Astrocyte (in vitro differentiated cells and primary cell): ENCODE measurements around the gene CTAGE6. TPM values are rescaled to one million over a fixed set of nuclear protein-coding genes. Genes with fewer than 3 reads are reported as not detected.
"Not testable (repeated sequence)": the region's sequence is repeated elsewhere in the genome, so short reads cannot be mapped to it uniquely, and the experiment has no call there.

Experiments used
- DNase-seq: peaks from one replicate; pipeline ENCODE4 v3.0.0-alpha.2; 2010; ENCODE audit warnings: low read depth
- FAIRE-seq: peaks from 2 replicates; lab custom pipeline; 2011; peaks lifted over from hg19 to GRCh38; lab: Jason Lieb, UNC
- H2AFZ ChIP-seq: 2 replicates; pipeline ENCODE4 v1.6.0; 2012; ENCODE audit warnings: low read depth, low read length, inconsistent platforms
- H3K27ac ChIP-seq: 2 replicates; pipeline ENCODE4 v1.5.1; 2011; ENCODE audit warnings: low read depth, low read length, inconsistent platforms
- H3K27me3 ChIP-seq: 2 replicates; pipeline ENCODE4 v1.6.0; 2011; ENCODE audit warnings: low read length, inconsistent platforms; ENCODE audit not compliant: insufficient read depth
- H3K36me3 ChIP-seq: 2 replicates; pipeline ENCODE4 v1.5.1; 2011; ENCODE audit warnings: low read length, inconsistent platforms; ENCODE audit not compliant: insufficient read depth
- H3K4me1 ChIP-seq: 2 replicates; pipeline ENCODE4 v1.5.1; 2011; ENCODE audit warnings: low read length, inconsistent platforms; ENCODE audit not compliant: insufficient read depth
- H3K4me2 ChIP-seq: 2 replicates; pipeline ENCODE4 v1.6.0; 2012; ENCODE audit warnings: low read length, inconsistent platforms
- H3K4me3 ChIP-seq: 2 replicates; pipeline ENCODE4 v1.5.1; 2011; ENCODE audit warnings: low read depth, mild to moderate bottlenecking, low read length, inconsistent platforms; ENCODE audit not compliant: insufficient read depth
- H3K79me2 ChIP-seq: 2 replicates; pipeline ENCODE4 v1.6.0; 2012; ENCODE audit warnings: mild to moderate bottlenecking, low read length, inconsistent platforms; ENCODE audit not compliant: insufficient read depth
- H3K9ac ChIP-seq: 2 replicates; pipeline ENCODE4 v1.6.0; 2012; ENCODE audit warnings: mild to moderate bottlenecking, low read length, inconsistent platforms
- H3K9me3 ChIP-seq: 2 replicates; pipeline ENCODE4 v1.5.1; 2012; ENCODE audit warnings: low read depth, mild to moderate bottlenecking, low read length, inconsistent platforms; ENCODE audit not compliant: insufficient read depth
- H4K20me1 ChIP-seq: 2 replicates; pipeline ENCODE4 v1.6.0; 2012; ENCODE audit warnings: low read length, inconsistent platforms; ENCODE audit not compliant: insufficient read depth
- H3K27ac Mint-ChIP-seq: one replicate; pipeline ENCODE4 v1.8.0; 2021; ENCODE audit warnings: mild to moderate bottlenecking, mixed read lengths; ENCODE audit not compliant: unreplicated experiment
- H3K27me3 Mint-ChIP-seq: one replicate; pipeline ENCODE4 v1.8.0; 2021; ENCODE audit warnings: low read depth, mixed read lengths; ENCODE audit not compliant: unreplicated experiment
- H3K36me3 Mint-ChIP-seq: one replicate; pipeline ENCODE4 v1.8.0; 2021; ENCODE audit warnings: low read depth, mixed read lengths; ENCODE audit not compliant: unreplicated experiment
- H3K4me1 Mint-ChIP-seq: one replicate; pipeline ENCODE4 v1.8.0; 2021; ENCODE audit warnings: low read depth, mixed read lengths; ENCODE audit not compliant: unreplicated experiment
- H3K4me3 Mint-ChIP-seq: one replicate; pipeline ENCODE4 v1.8.0; 2021; ENCODE audit warnings: mild to moderate bottlenecking, moderate library complexity, mixed read lengths; ENCODE audit not compliant: unreplicated experiment
- H3K9me3 Mint-ChIP-seq: one replicate; pipeline ENCODE4 v1.8.0; 2021; ENCODE audit warnings: mild to moderate bottlenecking, mixed read lengths; ENCODE audit not compliant: unreplicated experiment
- EZH2 ChIP-seq: IDR thresholded peaks from 2 replicates; pipeline ENCODE4 v1.6.1; 2012; ENCODE audit warnings: mild to moderate bottlenecking, low read length, inconsistent platforms; ENCODE audit not compliant: insufficient read depth
- total RNA-seq: library from RNA; stranded (reverse); gene quantifications from 2 replicates; pipeline ENCODE4 v1.2.1, GENCODE V29; 2021
- TF ChIP-seq, protein P1 (sequence below): IDR thresholded peaks from 2 replicates; pipeline ENCODE4 v1.5.1; 2011; ENCODE audit warnings: low read depth, mild to moderate bottlenecking, inconsistent platforms, low read length, moderate library complexity; ENCODE audit not compliant: insufficient read depth

The CTAGE6 gene
- total RNA-seq, 1 donor from 2014 or later, result 0.18 TPM

DNA sequence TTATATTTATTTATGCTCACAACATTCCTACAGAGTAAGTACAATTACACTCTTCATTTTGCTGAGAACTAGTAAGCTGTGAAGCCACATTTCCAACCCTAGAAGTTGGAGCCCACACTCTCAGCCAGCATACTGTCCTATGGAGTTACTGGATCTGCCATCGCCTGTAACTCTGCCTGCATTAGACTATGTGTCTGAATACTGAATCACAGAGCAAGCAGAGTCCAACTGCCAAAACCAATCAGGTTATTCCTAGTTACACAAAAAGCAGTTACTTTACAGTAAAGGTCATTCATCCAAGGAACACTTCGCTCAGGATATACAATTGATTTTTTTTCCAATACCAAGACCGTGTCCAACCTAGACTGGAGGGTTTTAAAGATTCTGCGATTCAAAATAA lies 21.5 kb downstream of the CTAGE6 start:
- Histone ChIP-seq H3K4me3 (no peak overlapping the region), H3K27me3 (no peaks in the 10 kb centered on the region), H3K4me2 (no peak overlapping the region), H3K4me1 (no peaks in the 10 kb centered on the region), H2AFZ (no peak overlapping the region), H3K36me3 (no peaks in the 10 kb centered on the region), H3K79me2 (no peaks in the 10 kb centered on the region), H3K27ac (no peak overlapping the region), H3K9me3 (no peaks in the 10 kb centered on the region), H4K20me1 (no peaks in the 10 kb centered on the region), H3K9ac (no peak overlapping the region)
- DNase-seq, result no peak
- Mint-ChIP-seq H3K27ac (no peak overlapping the region), H3K27me3 (no peaks in the 10 kb centered on the region), H3K9me3 (no peaks in the 10 kb centered on the region), H3K4me1 (no peaks in the 10 kb centered on the region), H3K36me3 (no peaks in the 10 kb centered on the region), H3K4me3 (no peak overlapping the region)
- FAIRE-seq, result no peak
- no peak for TF ChIP-seq EZH2
- TF ChIP-seq, protein P1, sequence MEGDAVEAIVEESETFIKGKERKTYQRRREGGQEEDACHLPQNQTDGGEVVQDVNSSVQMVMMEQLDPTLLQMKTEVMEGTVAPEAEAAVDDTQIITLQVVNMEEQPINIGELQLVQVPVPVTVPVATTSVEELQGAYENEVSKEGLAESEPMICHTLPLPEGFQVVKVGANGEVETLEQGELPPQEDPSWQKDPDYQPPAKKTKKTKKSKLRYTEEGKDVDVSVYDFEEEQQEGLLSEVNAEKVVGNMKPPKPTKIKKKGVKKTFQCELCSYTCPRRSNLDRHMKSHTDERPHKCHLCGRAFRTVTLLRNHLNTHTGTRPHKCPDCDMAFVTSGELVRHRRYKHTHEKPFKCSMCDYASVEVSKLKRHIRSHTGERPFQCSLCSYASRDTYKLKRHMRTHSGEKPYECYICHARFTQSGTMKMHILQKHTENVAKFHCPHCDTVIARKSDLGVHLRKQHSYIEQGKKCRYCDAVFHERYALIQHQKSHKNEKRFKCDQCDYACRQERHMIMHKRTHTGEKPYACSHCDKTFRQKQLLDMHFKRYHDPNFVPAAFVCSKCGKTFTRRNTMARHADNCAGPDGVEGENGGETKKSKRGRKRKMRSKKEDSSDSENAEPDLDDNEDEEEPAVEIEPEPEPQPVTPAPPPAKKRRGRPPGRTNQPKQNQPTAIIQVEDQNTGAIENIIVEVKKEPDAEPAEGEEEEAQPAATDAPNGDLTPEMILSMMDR, result no peak

DNA sequence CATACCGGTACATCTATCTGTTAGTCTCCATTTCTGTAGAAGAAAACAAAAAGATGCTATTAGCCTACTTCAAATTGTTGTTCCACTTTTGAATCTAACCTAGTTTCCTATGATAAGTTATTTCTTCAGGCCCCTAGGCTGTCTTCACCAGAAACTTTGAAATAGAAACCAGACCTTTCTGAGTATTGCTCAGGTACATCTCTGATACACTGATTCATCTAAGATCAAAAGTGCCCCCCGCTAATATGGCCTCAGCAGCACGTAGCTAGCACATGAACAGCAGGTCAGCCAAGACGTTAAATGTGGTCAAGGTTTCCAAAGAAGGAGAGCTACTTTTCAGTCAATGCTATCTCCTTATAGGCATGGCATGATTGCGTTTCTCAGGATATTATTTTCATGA lies 23.6 kb downstream of the CTAGE6 start:
- no peaks in the 10 kb centered on the region for H3K9me3 ChIP-seq
- no peaks in the 10 kb centered on the region for H3K4me1 ChIP-seq
- H3K27me3 ChIP-seq, result no peaks in the 10 kb centered on the region
- FAIRE-seq, result no peak
- H3K36me3 ChIP-seq, result no peaks in the 10 kb centered on the region
- Mint-ChIP-seq H3K4me3 (no peak overlapping the region), H3K27me3 (no peaks in the 10 kb centered on the region), H3K36me3 (no peaks in the 10 kb centered on the region), H3K4me1 (no peaks in the 10 kb centered on the region), H3K9me3 (peaks cover 2% of the 10 kb centered on the region), H3K27ac (no peak overlapping the region)
- no peak overlapping the region for H3K4me2 ChIP-seq
- H3K27ac ChIP-seq, result no peak overlapping the region
- H3K9ac ChIP-seq, result no peak overlapping the region
- no peak overlapping the region for H2AFZ ChIP-seq
- no peak overlapping the region for H3K4me3 ChIP-seq
- H3K79me2 ChIP-seq, result no peaks in the 10 kb centered on the region
- no peaks in the 10 kb centered on the region for H4K20me1 ChIP-seq
- no peak for DNase-seq
- no peak for TF ChIP-seq EZH2
- TF ChIP-seq, protein P1, result no peak

- Mint-ChIP-seq H3K4me3 (no peak overlapping the region), H3K9me3 (peaks cover 2% of the 10 kb centered on the region), H3K36me3 (no peaks in the 10 kb centered on the region), H3K27me3 (no peaks in the 10 kb centered on the region), H3K27ac (no peak overlapping the region), H3K4me1 (no peaks in the 10 kb centered on the region)
- H3K79me2 ChIP-seq, result no peaks in the 10 kb centered on the region
- H3K4me2 ChIP-seq, result no peak overlapping the region
- TF ChIP-seq, protein P1, result no peak
- no peak overlapping the region for H2AFZ ChIP-seq
- FAIRE-seq, result no peak
- no peaks in the 10 kb centered on the region for H3K36me3 ChIP-seq
- no peaks in the 10 kb centered on the region for H3K27me3 ChIP-seq
- DNase-seq, result no peak
- H3K27ac ChIP-seq, result no peak overlapping the region
- no peak overlapping the region for H3K9ac ChIP-seq
- H3K4me3 ChIP-seq, result no peak overlapping the region
- H3K9me3 ChIP-seq, result no peaks in the 10 kb centered on the region
- H4K20me1 ChIP-seq, result no peaks in the 10 kb centered on the region
- H3K4me1 ChIP-seq, result no peaks in the 10 kb centered on the region
These were observed 29.1 kb downstream of the CTAGE6 start for GRCh38 chr7:143728333-143728862.

GRCh38 chr7:143727561-143727960 lies 29.9 kb downstream of the CTAGE6 start:
- H3K79me2 ChIP-seq, result not testable (repeated sequence)

More at GRCh38 chr7:143727561-143727960, 29.9 kb downstream of the CTAGE6 start:
- H3K9me3 Mint-ChIP-seq, H3K4me3 ChIP-seq, H3K4me2 ChIP-seq, H3K36me3 ChIP-seq, H3K36me3 Mint-ChIP-seq, H2AFZ ChIP-seq, H3K27me3 Mint-ChIP-seq, H3K4me3 Mint-ChIP-seq, DNase-seq, H4K20me1 ChIP-seq, H3K9me3 ChIP-seq, H3K4me1 Mint-ChIP-seq, H3K27ac ChIP-seq, H3K27ac Mint-ChIP-seq, H3K9ac ChIP-seq, H3K4me1 ChIP-seq, FAIRE-seq, H3K27me3 ChIP-seq: not testable (repeated sequence)
